Measurements from ENCODE around the gene NUP50. TPM values are rescaled to one million over a fixed set of nuclear protein-coding genes. Genes with fewer than 3 reads are reported as not detected.

NUP50 gene
- polyA plus RNA-seq, 1 experiment = 13.9 TPM

DNA sequence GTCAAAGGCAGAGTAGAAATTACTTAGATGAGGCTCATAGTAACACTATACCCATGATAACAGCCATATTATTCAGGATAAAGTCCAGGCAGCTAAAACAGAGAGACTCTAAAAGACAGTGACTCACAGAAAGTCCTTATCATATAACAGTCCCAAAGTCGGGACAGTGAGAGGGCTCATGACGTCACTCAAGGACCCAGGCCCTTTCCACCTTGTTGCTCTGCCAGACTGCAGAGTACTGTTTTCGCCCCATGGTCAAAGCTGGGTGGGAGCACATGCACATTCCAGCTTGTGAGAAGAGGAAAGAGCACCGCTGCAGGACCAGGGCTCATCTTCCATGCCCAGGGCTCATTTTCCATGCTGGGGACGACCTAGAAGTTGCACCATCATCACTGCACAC, 29.4 kb upstream of the NUP50 start:
- DNase-seq (ENCODE audit: low read depth, low spot score) = no peak
- H3K4me3 ChIP-seq (ENCODE audit: low read depth, low read length) = no peak overlapping the region
- ChIA-PET CTCF (no interaction called here), POLR2A (no interaction called here)
- TF ChIP-seq, protein P1, sequence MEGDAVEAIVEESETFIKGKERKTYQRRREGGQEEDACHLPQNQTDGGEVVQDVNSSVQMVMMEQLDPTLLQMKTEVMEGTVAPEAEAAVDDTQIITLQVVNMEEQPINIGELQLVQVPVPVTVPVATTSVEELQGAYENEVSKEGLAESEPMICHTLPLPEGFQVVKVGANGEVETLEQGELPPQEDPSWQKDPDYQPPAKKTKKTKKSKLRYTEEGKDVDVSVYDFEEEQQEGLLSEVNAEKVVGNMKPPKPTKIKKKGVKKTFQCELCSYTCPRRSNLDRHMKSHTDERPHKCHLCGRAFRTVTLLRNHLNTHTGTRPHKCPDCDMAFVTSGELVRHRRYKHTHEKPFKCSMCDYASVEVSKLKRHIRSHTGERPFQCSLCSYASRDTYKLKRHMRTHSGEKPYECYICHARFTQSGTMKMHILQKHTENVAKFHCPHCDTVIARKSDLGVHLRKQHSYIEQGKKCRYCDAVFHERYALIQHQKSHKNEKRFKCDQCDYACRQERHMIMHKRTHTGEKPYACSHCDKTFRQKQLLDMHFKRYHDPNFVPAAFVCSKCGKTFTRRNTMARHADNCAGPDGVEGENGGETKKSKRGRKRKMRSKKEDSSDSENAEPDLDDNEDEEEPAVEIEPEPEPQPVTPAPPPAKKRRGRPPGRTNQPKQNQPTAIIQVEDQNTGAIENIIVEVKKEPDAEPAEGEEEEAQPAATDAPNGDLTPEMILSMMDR (IDR thresholded peaks at IDR 0.05; ENCODE audit: low read depth, low read length) = no peak
- peaks cover 5% of the 10 kb centered on the region for H3K9me3 ChIP-seq (ENCODE audit: control insufficient read depth, insufficient read depth, low read length)
- H3K27me3 ChIP-seq (ENCODE audit: control insufficient read depth, insufficient read depth, low read length) = no peaks in the 10 kb centered on the region
- no peak overlapping the region for H3K27ac ChIP-seq (ENCODE audit: low read depth, low read length)

DNA sequence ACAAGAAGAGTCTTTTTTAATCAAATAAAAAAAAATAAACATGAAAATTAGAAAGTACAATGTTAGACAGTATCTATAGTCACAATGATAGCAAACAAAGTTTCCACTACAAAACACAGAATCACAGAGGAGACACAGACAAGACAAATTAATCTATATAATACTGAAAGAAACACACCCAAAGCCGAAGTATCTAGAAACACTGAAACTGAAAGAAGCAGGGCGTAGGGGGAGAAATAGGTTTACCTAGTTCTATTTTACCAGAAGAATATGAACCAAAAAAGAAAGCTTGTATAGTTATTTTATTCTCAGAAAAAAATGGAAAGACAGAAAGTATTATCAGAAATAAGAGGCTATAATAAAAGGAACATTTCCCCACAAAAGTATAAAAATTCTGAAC, 27.1 kb upstream of the NUP50 start:
- Histone ChIP-seq H3K27me3 (ENCODE audit: control insufficient read depth, insufficient read depth, low read length) (no peaks in the 10 kb centered on the region), H3K4me3 (ENCODE audit: low read depth, low read length) (no peak overlapping the region), H3K27ac (ENCODE audit: low read depth, low read length) (no peak overlapping the region), H3K9me3 (ENCODE audit: control insufficient read depth, insufficient read depth, low read length) (peaks cover 5% of the 10 kb centered on the region)
- POLR2A ChIA-PET = no interaction called here
- TF ChIP-seq, protein P1 (IDR thresholded peaks at IDR 0.05; ENCODE audit: low read depth, low read length) = no peak
- CTCF ChIA-PET = no interaction called here
- no peak for DNase-seq (ENCODE audit: low read depth, low spot score)

DNA sequence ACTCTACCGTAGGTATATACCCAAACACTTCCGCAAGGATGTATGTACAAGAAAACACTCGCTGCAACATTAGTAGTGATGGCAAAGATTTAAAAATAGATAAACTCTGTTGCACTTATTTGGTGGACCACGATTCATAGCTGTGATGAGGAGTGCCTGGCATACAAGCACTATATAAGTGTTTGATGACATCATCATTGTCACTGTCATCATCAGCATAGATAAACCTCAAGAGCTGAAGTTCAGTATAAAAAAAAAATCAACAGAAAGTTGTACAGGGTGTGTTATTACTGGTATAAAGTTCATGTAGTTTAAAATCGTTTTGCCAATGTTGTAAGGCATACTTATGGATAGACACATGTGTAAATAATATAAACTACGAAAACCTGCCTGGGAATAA, 24.0 kb upstream of the NUP50 start:
- Histone ChIP-seq H3K27ac (ENCODE audit: low read depth, low read length) (no peak overlapping the region), H3K4me3 (ENCODE audit: low read depth, low read length) (no peak overlapping the region), H3K27me3 (ENCODE audit: control insufficient read depth, insufficient read depth, low read length) (no peaks in the 10 kb centered on the region), H3K9me3 (ENCODE audit: control insufficient read depth, insufficient read depth, low read length) (peaks cover under 1% of the 10 kb centered on the region; the same call in 1 of the 2 replicates)
- CTCF ChIA-PET = no interaction called here
- TF ChIP-seq, protein P1 (IDR thresholded peaks at IDR 0.05; ENCODE audit: low read depth, low read length) = no peak
- POLR2A ChIA-PET = no interaction called here
- DNase-seq (ENCODE audit: low read depth, low spot score) = no peak

DNA sequence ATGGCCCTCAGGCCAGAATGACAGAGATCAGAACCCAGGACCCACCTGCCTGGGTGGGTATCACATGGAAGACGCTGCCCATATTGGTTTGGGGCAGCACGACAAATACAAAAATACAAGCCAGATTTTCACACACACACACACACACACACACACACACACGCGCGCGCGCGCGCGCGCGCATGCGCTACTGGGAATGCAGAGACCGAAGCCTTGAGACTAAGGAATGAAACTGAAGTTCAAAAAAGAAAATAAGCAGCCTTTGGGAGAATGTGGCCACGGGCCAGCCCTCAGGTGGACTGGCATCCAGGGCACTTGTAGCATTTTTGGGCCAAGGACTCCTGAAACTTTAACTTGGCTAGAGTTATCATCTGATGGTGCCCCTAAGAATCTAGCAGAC, 21.3 kb upstream of the NUP50 start:
- Histone ChIP-seq H3K4me3 (ENCODE audit: low read depth, low read length) (no peak overlapping the region), H3K27ac (ENCODE audit: low read depth, low read length) (no peak overlapping the region), H3K9me3 (ENCODE audit: control insufficient read depth, insufficient read depth, low read length) (no peaks in the 10 kb centered on the region), H3K27me3 (ENCODE audit: control insufficient read depth, insufficient read depth, low read length) (no peaks in the 10 kb centered on the region)
- ChIA-PET POLR2A (interaction anchor here (0.6 to 0.7 kb wide), 2 partner anchors 16 to 336 kb away, joined by 3 to 9 read pairs; no protein-coding TSS in a partner anchor), CTCF (no interaction called here)
- no peak for DNase-seq (ENCODE audit: low read depth, low spot score)
- TF ChIP-seq, protein P1 (IDR thresholded peaks at IDR 0.05; ENCODE audit: low read depth, low read length) = no peak

DNA sequence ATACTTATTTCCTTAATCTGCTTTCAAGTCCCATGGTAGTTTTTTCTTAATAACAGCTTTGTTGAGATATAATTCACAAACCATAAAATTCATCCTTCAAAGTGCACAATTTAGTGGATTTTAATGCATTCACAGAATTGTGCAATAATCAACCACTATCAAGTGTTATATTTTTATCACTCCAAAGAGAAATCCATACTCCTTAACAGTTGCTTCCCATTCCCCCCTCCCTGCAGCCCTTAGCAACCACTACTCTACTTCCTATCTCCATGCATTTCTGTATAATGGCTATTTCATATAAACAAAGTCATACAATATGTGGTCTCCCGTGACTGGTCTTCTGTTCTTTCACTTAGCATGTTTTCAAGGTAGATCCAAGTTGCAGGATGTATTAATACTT, 18.8 kb upstream of the NUP50 start:
- CTCF ChIA-PET = no interaction called here
- H3K27ac ChIP-seq (ENCODE audit: low read depth, low read length) = no peak overlapping the region
- no peak for DNase-seq (ENCODE audit: low read depth, low spot score)
- no peaks in the 10 kb centered on the region for H3K9me3 ChIP-seq (ENCODE audit: control insufficient read depth, insufficient read depth, low read length)
- H3K27me3 ChIP-seq (ENCODE audit: control insufficient read depth, insufficient read depth, low read length) = no peaks in the 10 kb centered on the region
- POLR2A ChIA-PET = no interaction called here
- no peak overlapping the region for H3K4me3 ChIP-seq (ENCODE audit: low read depth, low read length)
- TF ChIP-seq, protein P1 (IDR thresholded peaks at IDR 0.05; ENCODE audit: low read depth, low read length) = no peak
